ENCODE data around the gene CDH4.

GRCh38 chr20:61536671-61537070, 284.6 kb downstream of the CDH4 start:
- no peak for TF ChIP-seq CTCF (conservative IDR thresholded peaks at IDR 0.05; ENCODE audit: low read depth, low read length)
- TF ChIP-seq MAFK (IDR thresholded peaks at IDR 0.05; ENCODE audit: low read depth, low read length), result no peak
- TF ChIP-seq RCOR1 (IDR thresholded peaks at IDR 0.05; ENCODE audit: insufficient replicate concordance, low read length), result no peak
- no peak for TF ChIP-seq BHLHE40 (IDR thresholded peaks at IDR 0.05; ENCODE audit: low read depth, low read length)
- TF ChIP-seq POLR2A (IDR thresholded peaks at IDR 0.05; ENCODE audit: low read depth, low read length), result no peak
- TF ChIP-seq RAD21 (IDR thresholded peaks at IDR 0.05; ENCODE audit: low read length), result no peak
- TF ChIP-seq RFX5 (IDR thresholded peaks at IDR 0.05; ENCODE audit: low read depth, low read length), result no peak
- no peak for TF ChIP-seq CHD1 (IDR thresholded peaks at IDR 0.05; ENCODE audit: low read depth, low read length)
- TF ChIP-seq USF2 (IDR thresholded peaks at IDR 0.05; ENCODE audit: low read depth, low read length), result no peak
- TF ChIP-seq CEBPB (IDR thresholded peaks at IDR 0.05; ENCODE audit: low read depth, low read length), result no peak
- TF ChIP-seq MXI1 (IDR thresholded peaks at IDR 0.05; ENCODE audit: borderline replicate concordance, low read depth, low read length), result no peak
- TF ChIP-seq SMC3 (IDR thresholded peaks at IDR 0.05; ENCODE audit: low read depth, low read length), result no peak
- no peak for TF ChIP-seq FOS (IDR thresholded peaks at IDR 0.05; ENCODE audit: low read depth, low read length)

All from IMR-90 (cell line).